Natural killer cell (primary cell): ENCODE results near the gene FEM1B. TPM values are rescaled to one million over a fixed set of nuclear protein-coding genes. Genes with fewer than 3 reads are reported as not detected.
A peak's percentile ranks its signal among the peaks of the same experiment; 100 is the strongest.

Source experiments
- ATAC-seq, 3 donors: fragments of 150-1000 bp in 2 of 3; fragments of 200-7000 bp in 1 of 3; cut with Tn5 transposase; 1 replicate in 1 of 3; 2 replicates in 2 of 3; pipeline ENCODE4 v1.10.0; 2021; ENCODE audit warnings: mild to moderate bottlenecking in 2 of 3, moderate library complexity in 2 of 3
- DNase-seq, 2 donors: peaks; one replicate each; pipeline versions ENCODE4 v3.0.0 to v3.0.0-alpha.2; 2013 to 2021; ENCODE audit warnings: mixed read lengths in 1 of 2
- H3K27ac ChIP-seq: one replicate; pipeline ENCODE4 v1.5.1; 2013; ENCODE audit warnings: mild to moderate bottlenecking, low read length
- H3K27me3 ChIP-seq: one replicate; pipeline ENCODE4 v1.6.1; 2013; ENCODE audit warnings: low read length; ENCODE audit not compliant: control insufficient read depth, insufficient read depth
- H3K36me3 ChIP-seq: one replicate; pipeline ENCODE4 v1.6.1; 2013; ENCODE audit warnings: low read length; ENCODE audit not compliant: control insufficient read depth, insufficient read depth
- H3K4me1 ChIP-seq: one replicate; pipeline ENCODE4 v1.6.1; 2013; ENCODE audit warnings: low read length; ENCODE audit not compliant: control insufficient read depth, insufficient read depth
- H3K4me3 ChIP-seq: one replicate; pipeline ENCODE4 v1.5.1; 2013; ENCODE audit warnings: low read length
- H3K9me3 ChIP-seq: one replicate; pipeline ENCODE4 v1.6.1; 2013; ENCODE audit warnings: low read length; ENCODE audit not compliant: control insufficient read depth, insufficient read depth
- H3K27ac Mint-ChIP-seq, 2 donors: one replicate each; pipeline ENCODE4 v1.8.0; 2022; ENCODE audit warnings: mild to moderate bottlenecking in 2 of 2, mixed read lengths in 2 of 2, moderate library complexity in 1 of 2
- H3K27me3 Mint-ChIP-seq, 2 donors: one replicate each; pipeline ENCODE4 v1.8.0; 2022; ENCODE audit warnings: low read depth in 2 of 2, mixed read lengths in 2 of 2
- H3K36me3 Mint-ChIP-seq: one replicate; pipeline ENCODE4 v1.8.0; 2022; ENCODE audit warnings: mixed read lengths
- H3K4me1 Mint-ChIP-seq, 2 donors: one replicate each; pipeline ENCODE4 v1.8.0; 2022; ENCODE audit warnings: mixed read lengths in 2 of 2
- H3K4me3 Mint-ChIP-seq: one replicate; pipeline ENCODE4 v1.8.0; 2022; ENCODE audit warnings: mild to moderate bottlenecking, moderate library complexity, mixed read lengths
- H3K9me3 Mint-ChIP-seq, 2 donors: one replicate each; pipeline ENCODE4 v1.8.0; 2022; ENCODE audit warnings: mixed read lengths in 2 of 2
- WGBS: methylation state at CpG from one replicate; pipeline ENCODE4 v1.1.7; 2013; ENCODE audit warnings: missing lambda C conversion rate; ENCODE audit not compliant: insufficient coverage; 5-methylcytosine and 5-hydroxymethylcytosine counted together
- intact Hi-C: fragments of 100-400 bp; cut with micrococcal nuclease; formaldehyde crosslinking; loops from one replicate; pipeline ENCODE4 v1.14.2; 2022
- total RNA-seq, 4 donors: library from RNA; stranded (reverse); fragments of 120-200 nt in 1 of 4; gene quantifications; one replicate each; pipeline versions ENCODE4 v1.2.3 to v1.2.4, GENCODE V29; 2013 to 2022
- TF ChIP-seq, protein P1 (sequence below): fragments of 200-600 bp; IDR thresholded peaks from one replicate; pipeline ENCODE4 v1.8.0; 2022; ENCODE audit warnings: antibody characterized with exemption

FEM1B gene
- total RNA-seq, 3 donors from 2014 or later (not counting 1 experiment from before 2014, with no cell fraction given), result 57.4 to 73.5 (median 67.9) TPM

GRCh38 chr15:68229386-68230156 is 48.0 kb upstream of the FEM1B start, which contains the start of gene CLN6:
TSS of gene CLN6 (minus strand) at chr15:68229728. CDS start at chr15:68229584, 144 bp downstream.
- H3K4me3 ChIP-seq, result peak within 1 kb of the TSS; percentile 72
- H3K27me3 Mint-ChIP-seq, result peaks cover 1 to 3% of the 10 kb centered on the region in 2 donors
- no peaks in the 10 kb centered on the region for H3K27me3 ChIP-seq
- WGBS, result under 1% methylated on average over 82 of the region's 82 CpGs
- H3K36me3 ChIP-seq, result no peaks in the 10 kb centered on the region
- no peaks in the 10 kb centered on the region for H3K9me3 ChIP-seq
- DNase-seq (peak; percentile 77 to 89), ATAC-seq (peak; percentile 89 to 96 (median 89))
- H3K4me1 ChIP-seq, result peaks cover 25% of the 10 kb centered on the region
- peak within 1 kb of the TSS; percentile 92 for H3K4me3 Mint-ChIP-seq
- peak within 1 kb of the TSS; percentile 39 for H3K27ac ChIP-seq
- H3K9me3 Mint-ChIP-seq, result no peaks in the 10 kb centered on the region
- H3K36me3 Mint-ChIP-seq, result no peaks in the 10 kb centered on the region
- H3K27ac Mint-ChIP-seq, result peak within 1 kb of the TSS; percentile 73 to 85
- intact Hi-C loops, result loop anchor here (1.0 to 2.0 kb wide), 2 partner anchors 49 to 175 kb away; partner anchors contain the start of gene PIAS1
- peaks cover 27 to 31% of the 10 kb centered on the region in 2 donors for H3K4me1 Mint-ChIP-seq
- TF ChIP-seq, protein P1, sequence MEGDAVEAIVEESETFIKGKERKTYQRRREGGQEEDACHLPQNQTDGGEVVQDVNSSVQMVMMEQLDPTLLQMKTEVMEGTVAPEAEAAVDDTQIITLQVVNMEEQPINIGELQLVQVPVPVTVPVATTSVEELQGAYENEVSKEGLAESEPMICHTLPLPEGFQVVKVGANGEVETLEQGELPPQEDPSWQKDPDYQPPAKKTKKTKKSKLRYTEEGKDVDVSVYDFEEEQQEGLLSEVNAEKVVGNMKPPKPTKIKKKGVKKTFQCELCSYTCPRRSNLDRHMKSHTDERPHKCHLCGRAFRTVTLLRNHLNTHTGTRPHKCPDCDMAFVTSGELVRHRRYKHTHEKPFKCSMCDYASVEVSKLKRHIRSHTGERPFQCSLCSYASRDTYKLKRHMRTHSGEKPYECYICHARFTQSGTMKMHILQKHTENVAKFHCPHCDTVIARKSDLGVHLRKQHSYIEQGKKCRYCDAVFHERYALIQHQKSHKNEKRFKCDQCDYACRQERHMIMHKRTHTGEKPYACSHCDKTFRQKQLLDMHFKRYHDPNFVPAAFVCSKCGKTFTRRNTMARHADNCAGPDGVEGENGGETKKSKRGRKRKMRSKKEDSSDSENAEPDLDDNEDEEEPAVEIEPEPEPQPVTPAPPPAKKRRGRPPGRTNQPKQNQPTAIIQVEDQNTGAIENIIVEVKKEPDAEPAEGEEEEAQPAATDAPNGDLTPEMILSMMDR, result no peak

GRCh38 chr15:68230157-68231100 is 47.1 kb upstream of the FEM1B start:
- Mint-ChIP-seq H3K27me3 (peaks cover 2 to 7% of the 10 kb centered on the region in 2 donors), H3K27ac (peak overlapping the region; percentile 73 to 85), H3K36me3 (no peaks in the 10 kb centered on the region), H3K4me1 (peaks cover 21 to 27% of the 10 kb centered on the region in 2 donors), H3K4me3 (peak overlapping the region; percentile 92), H3K9me3 (no peaks in the 10 kb centered on the region)
- no peak for ATAC-seq
- no peaks in the 10 kb centered on the region for H3K27me3 ChIP-seq
- H3K36me3 ChIP-seq, result no peaks in the 10 kb centered on the region
- H3K4me3 ChIP-seq, result peak overlapping the region; percentile 72
- intact Hi-C loops, result loop anchor here (2.0 kb wide), 1 partner anchor 176 kb away; the partner anchor contains the start of gene PIAS1
- TF ChIP-seq, protein P1, result no peak
- 62% methylated on average over 20 of the region's 20 CpGs for WGBS
- H3K27ac ChIP-seq, result peak overlapping the region; percentile 39
- H3K9me3 ChIP-seq, result no peaks in the 10 kb centered on the region
- peaks cover 25% of the 10 kb centered on the region for H3K4me1 ChIP-seq
- DNase-seq, result no peak

GRCh38 chr15:68231102-68231818 is 46.3 kb upstream of the FEM1B start:
- Mint-ChIP-seq H3K9me3 (no peaks in the 10 kb centered on the region), H3K36me3 (no peaks in the 10 kb centered on the region), H3K27ac (peak overlapping the region in 1 of 2 donors; percentile 85), H3K4me3 (peak overlapping the region; percentile 47), H3K27me3 (peaks cover 2 to 7% of the 10 kb centered on the region in 2 donors), H3K4me1 (peaks cover 21 to 27% of the 10 kb centered on the region in 2 donors)
- no peak for DNase-seq
- no peak overlapping the region for H3K4me3 ChIP-seq
- no peaks in the 10 kb centered on the region for H3K36me3 ChIP-seq
- intact Hi-C loops, result loop anchor here (2.0 kb wide), 1 partner anchor 176 kb away; the partner anchor contains the start of gene PIAS1
- no peak overlapping the region for H3K27ac ChIP-seq
- TF ChIP-seq, protein P1, result no peak
- 97% methylated on average over 9 of the region's 9 CpGs for WGBS
- ATAC-seq, result no peak
- peaks cover 25% of the 10 kb centered on the region for H3K4me1 ChIP-seq
- H3K27me3 ChIP-seq, result no peaks in the 10 kb centered on the region
- no peaks in the 10 kb centered on the region for H3K9me3 ChIP-seq
